Peyer's patch (tissue), 4 donors: ENCODE measurements around the gene POLR1C.

ENCODE experiments used
- CTCF ChIP-seq, 6 experiments: fragments of 450-650 bp in 4 of 6; fragments of 200-600 bp in 2 of 6; sonication (generic) in 1 of 6; IDR thresholded peaks; one replicate each; pipeline ENCODE4 v1.5.1; 2017 to 2019; ENCODE audit warnings: antibody characterized with exemption in 6 of 6, mild to moderate bottlenecking in 3 of 6, moderate library complexity in 1 of 6
- POLR2A ChIP-seq, 2 donors: fragments of 450-650 bp; IDR thresholded peaks; one replicate each; pipeline ENCODE4 v1.5.1; 2017; ENCODE audit warnings: antibody characterized with exemption in 2 of 2, mild to moderate bottlenecking in 2 of 2, moderate library complexity in 2 of 2

GRCh38 chr6:43492673-43493072 is 24.2 kb upstream of the POLR1C start:
- TF ChIP-seq CTCF (IDR thresholded peaks at IDR 0.05) (no peak), POLR2A (IDR thresholded peaks at IDR 0.05) (no peak)
